Nephron progenitor cell (in vitro differentiated cells): ENCODE measurements around the gene TNRC6A.
A peak's percentile ranks its signal among the peaks of the same experiment; 100 is the strongest.
"Not testable (repeated sequence)": the region's sequence is repeated elsewhere in the genome, so short reads cannot be mapped to it uniquely, and the experiment has no call there.

Experiments
- DNase-seq: peaks from one replicate; pipeline ENCODE4 v3.0.0; 2021
- H3K27ac Mint-ChIP-seq: 2 replicates; pipeline ENCODE4 v1.8.0; 2021; ENCODE audit warnings: mild to moderate bottlenecking, moderate library complexity, mixed read lengths
- H3K27me3 Mint-ChIP-seq: 2 replicates; pipeline ENCODE4 v1.8.0; 2021; ENCODE audit warnings: mild to moderate bottlenecking, low read depth, mixed read lengths; ENCODE audit not compliant: poor library complexity
- H3K36me3 Mint-ChIP-seq: 2 replicates; pipeline ENCODE4 v1.8.0; 2021; ENCODE audit warnings: low read depth, mixed read lengths
- H3K4me1 Mint-ChIP-seq: 2 replicates; pipeline ENCODE4 v1.8.0; 2021; ENCODE audit warnings: mixed read lengths
- H3K4me3 Mint-ChIP-seq: 2 replicates; pipeline ENCODE4 v1.8.0; 2021; ENCODE audit warnings: mild to moderate bottlenecking, moderate library complexity, mixed read lengths
- H3K9me3 Mint-ChIP-seq: 2 replicates; pipeline ENCODE4 v1.8.0; 2021; ENCODE audit warnings: mild to moderate bottlenecking, moderate library complexity, mixed read lengths
- TF ChIP-seq, protein P1 (sequence below): fragments of 200-600 bp; sonication (generic); IDR thresholded peaks from 2 replicates; pipeline ENCODE4 v1.5.0; 2021; ENCODE audit warnings: antibody characterized with exemption

TNRC6A gene

DNA sequence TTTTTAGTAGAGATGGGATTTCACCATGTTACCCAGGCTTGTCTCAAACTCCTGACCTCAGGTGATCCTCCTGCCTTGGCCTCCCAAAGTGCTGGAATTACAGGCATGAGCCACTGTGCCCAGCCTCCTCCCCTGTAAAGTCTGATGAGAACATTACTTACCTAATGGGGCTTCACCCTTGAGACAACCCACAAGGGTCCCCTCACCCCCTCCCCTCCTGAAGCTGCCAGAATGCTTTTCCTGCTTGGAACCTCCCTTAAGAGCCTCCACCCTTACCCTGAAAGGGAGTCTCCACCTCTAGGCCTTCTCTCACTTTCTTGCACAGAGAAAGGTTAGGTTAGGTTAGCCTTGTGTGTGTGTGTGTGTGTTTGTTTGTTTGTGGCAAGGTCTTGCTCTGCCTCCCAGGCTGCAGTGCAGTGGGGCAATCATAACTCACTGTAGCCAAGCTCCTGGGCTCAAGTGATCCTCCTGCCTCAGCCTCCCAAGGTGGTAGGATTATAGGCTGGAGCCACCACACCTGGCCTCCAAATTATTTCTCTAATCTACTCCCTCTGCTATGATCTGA is 125.2 kb downstream of the TNRC6A start:
- peaks cover 9% of the 10 kb centered on the region for H3K27me3 Mint-ChIP-seq
- H3K27ac Mint-ChIP-seq = no peak overlapping the region
- H3K4me1 Mint-ChIP-seq = no peaks in the 10 kb centered on the region
- TF ChIP-seq, protein P1, sequence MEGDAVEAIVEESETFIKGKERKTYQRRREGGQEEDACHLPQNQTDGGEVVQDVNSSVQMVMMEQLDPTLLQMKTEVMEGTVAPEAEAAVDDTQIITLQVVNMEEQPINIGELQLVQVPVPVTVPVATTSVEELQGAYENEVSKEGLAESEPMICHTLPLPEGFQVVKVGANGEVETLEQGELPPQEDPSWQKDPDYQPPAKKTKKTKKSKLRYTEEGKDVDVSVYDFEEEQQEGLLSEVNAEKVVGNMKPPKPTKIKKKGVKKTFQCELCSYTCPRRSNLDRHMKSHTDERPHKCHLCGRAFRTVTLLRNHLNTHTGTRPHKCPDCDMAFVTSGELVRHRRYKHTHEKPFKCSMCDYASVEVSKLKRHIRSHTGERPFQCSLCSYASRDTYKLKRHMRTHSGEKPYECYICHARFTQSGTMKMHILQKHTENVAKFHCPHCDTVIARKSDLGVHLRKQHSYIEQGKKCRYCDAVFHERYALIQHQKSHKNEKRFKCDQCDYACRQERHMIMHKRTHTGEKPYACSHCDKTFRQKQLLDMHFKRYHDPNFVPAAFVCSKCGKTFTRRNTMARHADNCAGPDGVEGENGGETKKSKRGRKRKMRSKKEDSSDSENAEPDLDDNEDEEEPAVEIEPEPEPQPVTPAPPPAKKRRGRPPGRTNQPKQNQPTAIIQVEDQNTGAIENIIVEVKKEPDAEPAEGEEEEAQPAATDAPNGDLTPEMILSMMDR = no peak
- no peak for DNase-seq
- H3K9me3 Mint-ChIP-seq = no peaks in the 10 kb centered on the region
- no peaks in the 10 kb centered on the region for H3K36me3 Mint-ChIP-seq
- H3K4me3 Mint-ChIP-seq = no peak overlapping the region

DNA sequence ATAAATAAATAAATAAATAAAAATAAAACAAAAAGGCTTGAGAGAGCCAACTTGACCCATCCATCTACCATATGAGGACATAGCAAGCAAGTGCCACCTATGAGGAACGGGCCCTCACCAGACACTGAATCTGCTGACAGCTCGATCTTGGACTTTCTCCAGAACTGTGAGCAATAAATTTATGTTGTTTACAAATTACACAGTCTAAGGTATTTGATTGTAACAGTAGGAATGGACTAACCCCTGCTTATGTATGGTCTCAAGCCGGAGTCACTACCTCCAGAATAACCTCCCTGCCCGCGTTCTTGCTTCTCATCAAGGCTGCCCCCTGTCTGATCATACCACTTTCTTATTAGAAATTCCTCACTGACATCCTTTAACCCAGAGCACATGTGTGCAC is 126.2 kb downstream of the TNRC6A start:
- Mint-ChIP-seq H3K36me3 (no peaks in the 10 kb centered on the region), H3K9me3 (no peaks in the 10 kb centered on the region), H3K4me3 (no peak overlapping the region), H3K27ac (no peak overlapping the region), H3K4me1 (no peaks in the 10 kb centered on the region), H3K27me3 (peaks cover 9% of the 10 kb centered on the region)
- TF ChIP-seq, protein P1 = no peak
- no peak for DNase-seq

DNA sequence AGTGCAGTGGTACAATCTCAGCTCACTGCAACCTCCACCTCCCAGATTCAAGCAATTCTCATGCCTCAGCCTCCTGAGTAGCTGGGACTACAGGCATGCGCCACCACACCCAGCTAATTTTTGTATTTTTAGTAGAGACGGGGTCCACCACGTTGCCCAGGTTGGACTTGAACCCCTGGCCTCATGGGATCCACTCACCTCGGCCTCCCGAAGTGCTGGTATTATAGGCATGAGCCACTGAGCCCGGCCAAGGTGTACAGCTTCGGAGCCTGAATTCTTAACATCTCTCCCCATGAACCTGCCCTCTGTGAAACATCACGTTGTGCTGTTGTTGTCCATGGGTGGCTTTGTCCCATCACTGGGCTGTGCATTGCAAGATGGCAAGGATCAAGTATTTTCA is 127.4 kb downstream of the TNRC6A start:
- H3K27me3 Mint-ChIP-seq, H3K36me3 Mint-ChIP-seq, H3K9me3 Mint-ChIP-seq, H3K27ac Mint-ChIP-seq, H3K4me1 Mint-ChIP-seq, H3K4me3 Mint-ChIP-seq, DNase-seq: not testable (repeated sequence)

DNA sequence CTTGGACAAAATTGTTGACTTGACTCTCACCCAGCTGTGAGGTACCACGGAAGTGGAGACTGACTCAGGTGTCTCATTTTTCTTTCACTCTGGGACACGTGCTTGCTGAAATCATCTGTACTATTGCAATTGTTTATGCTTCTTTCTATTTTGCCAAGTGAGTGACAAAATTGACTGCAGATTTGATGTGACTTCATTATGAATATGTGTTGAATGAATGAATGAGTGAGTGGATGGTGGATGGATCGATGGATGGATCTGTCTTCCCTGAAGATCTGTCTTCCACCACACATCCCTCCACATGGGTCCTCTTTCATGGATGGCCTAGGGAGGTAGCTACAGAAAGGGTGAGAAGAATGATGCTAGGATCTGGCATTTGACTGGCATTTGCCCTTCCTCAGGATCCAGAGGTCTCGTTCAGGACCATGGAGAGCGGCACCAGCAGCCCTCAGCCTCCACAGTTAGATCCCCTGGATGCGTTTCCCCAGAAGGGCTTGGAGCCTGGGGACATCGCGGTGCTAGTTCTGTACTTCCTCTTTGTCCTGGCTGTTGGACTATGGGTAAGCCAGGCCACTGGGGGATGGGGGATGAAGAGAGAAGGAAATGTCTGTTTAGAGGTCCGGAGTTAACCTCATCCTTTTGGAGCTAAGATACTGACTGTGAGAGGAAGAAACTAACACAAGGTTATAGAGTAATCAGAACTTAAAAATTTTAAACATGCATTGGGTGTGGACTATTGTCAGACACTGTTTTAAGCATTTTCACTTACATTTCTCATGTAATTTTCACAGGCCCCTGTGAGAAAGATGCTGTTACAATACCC is 129.0 kb downstream of the TNRC6A start:
- DNase-seq = peak; percentile 91
- H3K4me1 Mint-ChIP-seq = no peaks in the 10 kb centered on the region
- no peak overlapping the region for H3K27ac Mint-ChIP-seq
- H3K36me3 Mint-ChIP-seq = no peaks in the 10 kb centered on the region
- no peak overlapping the region for H3K4me3 Mint-ChIP-seq
- H3K27me3 Mint-ChIP-seq = peaks cover 9% of the 10 kb centered on the region
- H3K9me3 Mint-ChIP-seq = peaks cover 3% of the 10 kb centered on the region
- TF ChIP-seq, protein P1 = no peak

DNA sequence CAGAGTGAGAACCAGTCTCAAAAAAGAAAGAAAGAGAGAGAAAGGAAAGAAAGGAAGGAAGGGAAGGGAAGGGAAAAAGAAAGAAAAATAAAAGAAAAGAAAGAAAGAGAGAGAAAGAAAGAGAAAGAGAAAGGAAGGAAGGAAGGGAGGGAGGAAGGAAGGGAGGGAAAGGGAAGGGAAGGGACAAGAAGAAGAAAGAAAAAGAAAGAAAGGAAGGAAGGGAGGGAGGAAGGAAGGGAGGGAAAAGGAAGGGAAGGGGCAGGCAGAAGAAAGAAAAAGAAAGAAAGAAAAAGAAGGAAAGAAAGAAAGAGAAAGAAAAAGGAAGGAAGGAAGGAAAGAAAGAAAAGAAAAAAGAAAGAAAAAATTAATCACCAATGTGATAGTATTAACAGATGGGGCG is 132.0 kb downstream of the TNRC6A start:
- H3K4me1 Mint-ChIP-seq = no peaks in the 10 kb centered on the region
- H3K27ac Mint-ChIP-seq = no peak overlapping the region
- no peak for DNase-seq
- peaks cover 15% of the 10 kb centered on the region for H3K9me3 Mint-ChIP-seq
- peaks cover 8% of the 10 kb centered on the region for H3K27me3 Mint-ChIP-seq
- H3K4me3 Mint-ChIP-seq = no peak overlapping the region
- TF ChIP-seq, protein P1 = no peak
- H3K36me3 Mint-ChIP-seq = no peaks in the 10 kb centered on the region

DNA sequence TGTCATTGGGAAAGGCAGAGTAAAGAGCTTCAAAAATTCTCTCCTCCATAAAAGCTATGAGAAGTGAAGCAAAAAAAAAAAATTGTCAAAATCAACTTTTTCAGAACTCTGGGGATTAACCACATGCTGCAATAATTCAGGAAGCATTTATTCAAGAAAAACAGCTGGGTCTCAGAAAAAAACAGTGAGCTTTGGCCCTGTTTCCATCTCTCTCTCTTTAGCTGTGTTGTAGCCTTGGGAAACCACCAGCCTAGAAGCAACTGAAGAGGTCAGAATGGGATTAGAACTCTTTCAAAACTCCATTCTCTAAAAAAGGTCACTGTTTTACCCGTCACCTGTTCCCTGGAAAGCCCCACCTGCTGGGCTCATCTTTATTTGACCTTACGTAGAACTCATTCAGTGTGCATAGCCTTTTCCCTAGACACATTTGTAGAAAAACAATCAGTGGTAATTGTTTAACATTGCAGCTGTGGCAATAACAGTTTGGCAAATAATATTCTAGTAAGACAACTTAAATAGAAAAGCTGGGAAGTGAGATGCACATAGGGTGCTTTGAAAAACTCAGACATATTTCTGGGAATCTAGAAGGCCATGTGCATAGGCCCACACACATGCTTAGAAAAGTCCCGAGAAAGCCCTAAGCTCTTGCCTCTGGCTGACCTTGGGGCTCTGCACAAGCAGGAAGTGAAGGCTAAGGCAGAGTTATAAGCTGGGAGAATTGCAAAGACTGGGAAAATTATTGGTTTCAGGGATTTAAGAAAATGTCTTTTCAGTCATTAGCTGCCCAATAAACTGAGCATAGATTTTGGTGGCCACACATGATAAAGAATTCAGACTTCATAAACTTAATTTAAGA is 134.4 kb downstream of the TNRC6A start:
- Mint-ChIP-seq H3K27ac (no peak overlapping the region), H3K9me3 (peaks cover 15% of the 10 kb centered on the region), H3K4me1 (no peaks in the 10 kb centered on the region), H3K27me3 (peaks cover 9% of the 10 kb centered on the region), H3K4me3 (no peak overlapping the region), H3K36me3 (no peaks in the 10 kb centered on the region)
- DNase-seq = no peak
- TF ChIP-seq, protein P1 = no peak
